Measurements from ENCODE around the gene ZBTB20.

The ZBTB20 gene

DNA sequence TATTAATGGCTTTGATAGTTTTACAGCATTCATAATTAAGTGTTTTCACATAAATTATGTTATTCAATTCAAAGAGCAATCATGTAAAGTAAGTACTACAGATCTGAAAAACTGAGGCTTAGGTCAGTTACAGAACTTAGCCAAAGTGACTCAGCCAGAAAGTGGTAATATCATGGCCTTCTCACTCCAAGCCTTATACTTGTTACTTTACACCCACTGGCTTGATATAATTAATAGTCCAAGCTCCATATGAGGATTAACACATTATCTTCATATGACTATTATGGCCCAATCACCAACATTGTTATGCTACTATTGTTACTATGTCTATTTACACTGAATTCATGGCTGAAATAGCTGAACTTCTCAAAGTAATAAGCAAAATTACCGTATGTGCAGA lies 802.6 kb downstream of the ZBTB20 start:
- DNase-seq (ENCODE audit: insufficient read length, low spot score) (no peak), FAIRE-seq (no peak)
- TF ChIP-seq, protein P1, sequence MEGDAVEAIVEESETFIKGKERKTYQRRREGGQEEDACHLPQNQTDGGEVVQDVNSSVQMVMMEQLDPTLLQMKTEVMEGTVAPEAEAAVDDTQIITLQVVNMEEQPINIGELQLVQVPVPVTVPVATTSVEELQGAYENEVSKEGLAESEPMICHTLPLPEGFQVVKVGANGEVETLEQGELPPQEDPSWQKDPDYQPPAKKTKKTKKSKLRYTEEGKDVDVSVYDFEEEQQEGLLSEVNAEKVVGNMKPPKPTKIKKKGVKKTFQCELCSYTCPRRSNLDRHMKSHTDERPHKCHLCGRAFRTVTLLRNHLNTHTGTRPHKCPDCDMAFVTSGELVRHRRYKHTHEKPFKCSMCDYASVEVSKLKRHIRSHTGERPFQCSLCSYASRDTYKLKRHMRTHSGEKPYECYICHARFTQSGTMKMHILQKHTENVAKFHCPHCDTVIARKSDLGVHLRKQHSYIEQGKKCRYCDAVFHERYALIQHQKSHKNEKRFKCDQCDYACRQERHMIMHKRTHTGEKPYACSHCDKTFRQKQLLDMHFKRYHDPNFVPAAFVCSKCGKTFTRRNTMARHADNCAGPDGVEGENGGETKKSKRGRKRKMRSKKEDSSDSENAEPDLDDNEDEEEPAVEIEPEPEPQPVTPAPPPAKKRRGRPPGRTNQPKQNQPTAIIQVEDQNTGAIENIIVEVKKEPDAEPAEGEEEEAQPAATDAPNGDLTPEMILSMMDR (IDR thresholded peaks at IDR 0.05; ENCODE audit: insufficient read depth, missing control alignments) = no peak

DNA sequence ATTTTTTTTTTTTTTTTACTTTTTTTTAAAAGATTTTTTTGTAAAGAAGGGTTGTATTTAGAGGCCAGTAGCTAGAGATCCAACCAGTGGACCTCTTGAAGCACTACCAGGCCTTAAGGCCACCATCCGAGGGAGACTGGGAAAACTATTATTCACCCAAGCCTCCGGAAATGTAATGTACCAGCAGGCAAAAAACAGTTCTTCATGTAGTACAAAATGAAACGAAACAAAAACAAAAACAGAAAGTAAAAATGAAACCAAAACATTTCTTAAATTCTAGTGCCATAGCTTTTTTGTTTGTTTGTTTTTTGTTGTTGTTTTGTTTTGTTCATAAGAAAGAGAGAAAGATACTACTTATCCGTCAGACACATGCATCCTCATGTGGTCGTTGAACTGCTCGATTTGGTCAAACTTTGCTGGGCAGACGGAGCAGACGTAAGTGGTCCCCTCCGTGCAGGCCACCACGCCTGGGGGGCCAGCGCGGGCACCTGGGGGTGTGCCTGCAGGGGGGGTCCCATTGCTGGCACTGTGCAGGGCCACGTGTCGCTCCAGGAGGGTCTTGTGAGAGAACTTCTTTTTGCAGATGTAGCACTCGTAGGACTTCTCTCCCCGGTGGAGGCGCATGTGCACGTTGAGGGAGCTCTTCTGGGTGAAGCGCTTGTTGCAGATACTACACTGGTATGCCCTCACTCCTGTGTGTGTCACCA lies 808.3 kb downstream of the ZBTB20 start:
- TF ChIP-seq, protein P1 (IDR thresholded peaks at IDR 0.05; ENCODE audit: insufficient read depth, missing control alignments) = no peak

DNA sequence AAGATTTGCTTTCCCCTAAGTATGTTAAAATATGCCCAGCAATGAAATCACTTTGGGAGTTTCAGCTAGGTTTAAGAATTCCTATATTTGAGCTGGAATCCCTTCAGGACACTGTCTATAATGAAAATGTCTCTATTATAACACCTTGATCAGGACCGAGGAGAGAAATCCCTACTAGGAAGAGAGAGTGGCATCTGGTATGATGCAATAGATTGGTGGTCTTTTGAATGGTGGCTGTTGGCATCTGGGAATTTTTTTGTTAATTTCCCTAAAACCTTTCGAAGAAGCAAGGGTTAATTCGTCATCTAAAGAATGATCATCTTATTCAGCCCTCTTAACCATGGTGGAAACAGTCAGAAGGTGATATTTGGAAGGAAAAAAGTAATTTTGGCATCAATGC lies 810.2 kb downstream of the ZBTB20 start:
- no peak for FAIRE-seq
- DNase-seq (ENCODE audit: insufficient read length, low spot score) = no peak
- TF ChIP-seq, protein P1 (IDR thresholded peaks at IDR 0.05; ENCODE audit: insufficient read depth, missing control alignments) = no peak

More for the DNA sequence above, 808.3 kb downstream of the ZBTB20 start:
- FAIRE-seq (no peak), DNase-seq (ENCODE audit: insufficient read length, low spot score) (no peak)

DNA sequence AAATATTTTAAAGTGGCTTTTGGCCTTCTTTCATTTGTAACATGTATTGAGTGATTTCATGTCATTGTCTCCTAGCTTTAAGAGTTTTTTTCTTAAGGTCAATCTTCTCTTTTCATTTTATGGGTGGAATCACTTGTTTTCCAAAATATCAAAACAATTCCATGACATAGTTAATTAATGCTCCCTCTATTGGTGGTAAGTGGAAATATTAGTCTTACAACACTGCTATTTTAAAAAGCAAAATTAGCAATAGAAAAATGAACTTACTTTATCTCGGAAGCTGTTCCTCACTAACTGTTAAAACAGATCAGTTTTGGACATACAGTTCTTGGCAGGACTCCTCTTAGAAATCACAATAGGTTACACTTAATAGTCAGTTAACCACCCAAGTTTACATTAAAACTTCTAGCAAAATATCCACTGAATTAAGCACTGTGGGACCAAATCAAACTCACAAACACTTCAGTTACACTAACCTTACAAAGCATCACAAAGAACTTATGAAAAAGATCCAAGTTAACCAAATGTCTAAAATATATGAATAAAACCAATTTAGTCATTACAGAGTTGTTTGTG lies 810.9 kb downstream of the ZBTB20 start:
- no peak for DNase-seq (ENCODE audit: insufficient read length, low spot score)
- TF ChIP-seq, protein P1 (IDR thresholded peaks at IDR 0.05; ENCODE audit: insufficient read depth, missing control alignments) = peak; percentile 33
- no peak for FAIRE-seq

DNA sequence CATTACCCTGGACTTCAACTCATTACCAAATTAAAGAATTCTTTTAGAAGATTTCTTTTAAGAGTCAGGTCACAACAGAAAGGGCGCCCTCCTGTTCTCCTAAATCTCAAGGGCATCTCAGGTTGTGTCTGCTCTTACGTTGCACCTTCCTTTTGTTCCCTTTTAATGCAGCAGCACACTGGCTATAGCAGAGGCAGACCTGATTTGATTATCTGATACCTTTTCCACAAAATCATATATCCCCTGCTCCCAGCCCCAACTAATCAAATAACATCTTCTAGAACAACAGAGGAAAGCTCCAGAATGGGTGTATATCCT lies 813.2 kb downstream of the ZBTB20 start:
- TF ChIP-seq, protein P1 (IDR thresholded peaks at IDR 0.05; ENCODE audit: insufficient read depth, missing control alignments) = no peak
- DNase-seq (ENCODE audit: insufficient read length, low spot score) = no peak
- no peak for FAIRE-seq

DNA sequence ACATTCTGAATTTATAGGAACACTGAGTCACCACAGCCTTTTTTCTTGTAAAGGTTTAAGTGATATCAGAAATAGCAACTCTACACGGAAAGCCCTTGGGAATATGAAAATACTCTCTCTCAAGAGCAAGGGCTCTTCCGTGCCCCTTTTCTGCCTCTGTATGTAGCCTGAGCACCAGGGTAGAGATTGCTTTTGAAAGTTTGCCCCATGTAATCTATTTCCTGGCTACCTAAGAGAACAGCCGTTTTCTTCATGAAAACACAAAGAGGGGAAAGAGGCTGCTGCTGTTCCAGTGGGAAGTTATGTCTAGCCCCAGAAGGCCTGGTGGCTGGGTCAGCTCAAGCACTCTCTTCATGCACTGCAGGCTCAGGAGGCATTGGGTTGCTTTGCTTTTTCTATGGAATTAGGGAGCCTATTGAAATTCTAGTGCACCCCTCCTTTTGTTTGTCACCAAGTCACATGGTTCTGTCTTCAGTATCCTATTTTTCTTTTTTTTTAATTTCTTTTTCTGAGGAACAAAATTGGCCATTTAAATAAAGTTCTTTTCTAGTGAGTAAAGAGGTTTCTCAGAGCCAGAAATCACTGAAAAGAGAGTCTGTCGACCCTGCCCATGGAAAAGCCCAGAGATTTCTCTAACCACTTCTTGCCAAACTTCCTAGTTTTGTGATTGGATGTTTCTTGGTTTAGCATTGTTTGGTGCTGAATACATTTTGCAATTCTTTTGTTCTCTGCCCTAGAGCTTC lies 813.7 kb downstream of the ZBTB20 start:
- TF ChIP-seq, protein P1 (IDR thresholded peaks at IDR 0.05; ENCODE audit: insufficient read depth, missing control alignments) = no peak
- FAIRE-seq (no peak), DNase-seq (ENCODE audit: insufficient read length, low spot score) (no peak)
